RPMI8226 (cell line): ENCODE measurements around the gene ADAMTSL3.

Experiments used
- DNase-seq: peaks from one replicate; pipeline ENCODE4 v3.0.0-alpha.2; 2015

Gene ADAMTSL3

GRCh38 chr15:83653639-83654378, at the start of gene ADAMTSL3:
Gene ADAMTSL3 (plus strand): TSS chr15:83654123. CDS start chr15:83655762, 1,639 bp downstream.
- peak; percentile 5 for DNase-seq

GRCh38 chr15:83604549-83604948, 49.4 kb upstream of the ADAMTSL3 start:
- no peak for DNase-seq

GRCh38 chr15:83605111-83605945, 48.6 kb upstream of the ADAMTSL3 start:
- DNase-seq, result no peak

GRCh38 chr15:83610132-83610531, 43.8 kb upstream of the ADAMTSL3 start:
- DNase-seq, result no peak

GRCh38 chr15:83610901-83611685, 42.8 kb upstream of the ADAMTSL3 start:
- no peak for DNase-seq

GRCh38 chr15:83612226-83612625, 41.7 kb upstream of the ADAMTSL3 start:
- no peak for DNase-seq

GRCh38 chr15:83612898-83613635, 40.9 kb upstream of the ADAMTSL3 start:
- no peak for DNase-seq

- no peak for DNase-seq
Observed at GRCh38 chr15:83613714-83614113, 40.2 kb upstream of the ADAMTSL3 start.

GRCh38 chr15:83616840-83617239, 37.1 kb upstream of the ADAMTSL3 start:
- no peak for DNase-seq

- DNase-seq, result no peak
Observed at GRCh38 chr15:83626171-83626802, 27.6 kb upstream of the ADAMTSL3 start.

GRCh38 chr15:83631534-83631933, 22.4 kb upstream of the ADAMTSL3 start:
- no peak for DNase-seq

GRCh38 chr15:83643201-83643600, 10.7 kb upstream of the ADAMTSL3 start:
- no peak for DNase-seq

- DNase-seq, result no peak
Observed at GRCh38 chr15:83644439-83644838, 9.5 kb upstream of the ADAMTSL3 start.

- DNase-seq, result no peak
Observed at GRCh38 chr15:83650831-83651230, 3.1 kb upstream of the ADAMTSL3 start.

- no peak for DNase-seq
Observed at GRCh38 chr15:83651541-83651940, 2.4 kb upstream of the ADAMTSL3 start.

- DNase-seq, result no peak
Observed at GRCh38 chr15:83652626-83653204, 1.2 kb upstream of the ADAMTSL3 start.

- DNase-seq, result no peak
Observed at GRCh38 chr15:83653288-83653638, 660 bp upstream of the ADAMTSL3 start.

- no peak for DNase-seq
Observed at GRCh38 chr15:83654379-83655236, 685 bp downstream of the ADAMTSL3 start.

- no peak for DNase-seq
Observed at GRCh38 chr15:83655237-83655616, 1.3 kb downstream of the ADAMTSL3 start.

- no peak for DNase-seq
Observed at GRCh38 chr15:83656192-83656591, 2.3 kb downstream of the ADAMTSL3 start.
